ENCODE data around the gene OS9.
"Not testable (repeated sequence)": the region's sequence is repeated elsewhere in the genome, so short reads cannot be mapped to it uniquely, and the experiment has no call there.

Gene OS9

DNA sequence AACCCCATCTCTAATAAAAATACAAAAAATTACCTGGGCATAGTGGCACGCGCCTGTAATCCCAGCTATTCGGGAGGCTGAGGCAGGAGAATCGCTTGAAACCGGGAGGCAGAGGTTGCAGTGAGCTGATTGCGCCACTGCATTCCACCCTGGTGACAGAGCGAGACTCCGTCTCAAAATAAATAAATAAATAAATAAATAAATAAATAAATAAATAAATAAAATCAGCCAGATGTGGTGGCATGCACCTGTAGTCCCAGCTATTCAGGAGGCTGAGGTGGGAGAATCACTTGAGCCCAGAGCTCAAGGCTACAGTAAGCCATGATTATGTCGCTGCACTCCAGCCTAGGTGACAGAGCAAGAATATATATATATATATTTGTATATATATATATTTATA, 16.0 kb upstream of the OS9 start:
- H3K4me1 Mint-ChIP-seq, H3K36me3 Mint-ChIP-seq, H3K9me3 Mint-ChIP-seq, H3K4me3 Mint-ChIP-seq, H3K27ac Mint-ChIP-seq, H3K27me3 Mint-ChIP-seq: not testable (repeated sequence)

DNA sequence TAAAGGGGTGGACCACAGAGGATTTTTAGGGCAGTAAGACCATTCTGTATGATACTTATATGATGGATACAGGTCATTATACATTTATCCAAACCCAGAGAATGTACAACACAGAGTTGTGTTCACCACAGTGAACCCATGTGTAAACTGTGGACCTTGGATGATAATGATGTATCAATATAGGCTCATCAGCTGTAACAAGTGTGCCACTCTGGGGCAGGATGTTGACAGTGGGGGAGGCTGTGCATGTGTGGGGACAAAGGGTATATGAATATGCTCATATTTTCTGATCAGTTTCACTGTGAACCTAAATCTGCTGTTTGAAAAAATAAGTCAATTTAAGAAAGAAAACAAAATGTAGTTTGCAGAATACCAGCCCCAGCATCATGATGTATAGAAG, 14.2 kb upstream of the OS9 start:
- Mint-ChIP-seq H3K36me3 (peaks cover 4% of the 10 kb centered on the region), H3K9me3 (peaks cover 5% of the 10 kb centered on the region), H3K27ac (no peak overlapping the region), H3K27me3 (no peaks in the 10 kb centered on the region), H3K4me1 (no peaks in the 10 kb centered on the region), H3K4me3 (no peak overlapping the region)

DNA sequence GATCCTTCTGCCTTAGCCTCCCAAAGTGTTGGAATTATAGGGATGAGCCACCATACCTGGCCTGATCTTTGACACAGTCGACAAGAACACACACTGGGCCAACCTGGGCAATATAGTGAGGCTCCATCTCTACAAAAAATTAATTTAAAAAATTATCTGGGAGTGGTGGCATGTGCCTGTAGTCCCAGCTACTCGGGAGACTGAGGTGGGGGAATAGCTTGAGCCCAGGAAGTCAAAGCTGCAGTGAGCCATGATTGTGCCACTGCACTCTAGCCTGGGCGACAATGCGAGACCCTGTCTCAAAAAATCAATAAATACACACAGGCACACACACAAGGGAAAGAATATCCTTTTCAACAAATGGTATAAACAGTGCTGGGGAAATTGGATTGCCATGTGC, 6.1 kb upstream of the OS9 start:
- H3K4me3 Mint-ChIP-seq = no peak overlapping the region
- no peaks in the 10 kb centered on the region for H3K4me1 Mint-ChIP-seq
- peaks cover 16% of the 10 kb centered on the region for H3K27me3 Mint-ChIP-seq
- no peaks in the 10 kb centered on the region for H3K9me3 Mint-ChIP-seq
- H3K36me3 Mint-ChIP-seq = no peaks in the 10 kb centered on the region
- no peak overlapping the region for H3K27ac Mint-ChIP-seq

DNA sequence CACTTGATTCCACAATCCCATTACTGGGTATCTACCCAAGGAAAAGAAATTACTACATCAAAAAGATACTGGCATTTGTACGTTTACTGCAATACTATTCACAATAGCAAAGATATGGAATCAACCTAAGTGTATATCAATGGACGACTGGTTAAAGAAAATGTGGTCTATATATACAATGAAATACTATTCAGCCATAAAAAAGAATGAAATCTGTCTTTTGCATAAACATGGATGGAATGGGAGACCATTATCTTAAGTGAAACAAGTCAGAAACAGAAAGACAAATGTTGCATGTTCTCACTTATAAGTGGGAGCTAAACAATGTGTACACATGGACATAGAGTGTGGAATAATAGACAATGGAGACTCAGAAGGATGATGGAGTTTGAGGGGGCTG, 5.0 kb upstream of the OS9 start:
- H3K4me1 Mint-ChIP-seq = no peaks in the 10 kb centered on the region
- peaks cover 16% of the 10 kb centered on the region for H3K27me3 Mint-ChIP-seq
- H3K27ac Mint-ChIP-seq = no peak overlapping the region
- no peak overlapping the region for H3K4me3 Mint-ChIP-seq
- H3K9me3 Mint-ChIP-seq = no peaks in the 10 kb centered on the region
- H3K36me3 Mint-ChIP-seq = no peaks in the 10 kb centered on the region

DNA sequence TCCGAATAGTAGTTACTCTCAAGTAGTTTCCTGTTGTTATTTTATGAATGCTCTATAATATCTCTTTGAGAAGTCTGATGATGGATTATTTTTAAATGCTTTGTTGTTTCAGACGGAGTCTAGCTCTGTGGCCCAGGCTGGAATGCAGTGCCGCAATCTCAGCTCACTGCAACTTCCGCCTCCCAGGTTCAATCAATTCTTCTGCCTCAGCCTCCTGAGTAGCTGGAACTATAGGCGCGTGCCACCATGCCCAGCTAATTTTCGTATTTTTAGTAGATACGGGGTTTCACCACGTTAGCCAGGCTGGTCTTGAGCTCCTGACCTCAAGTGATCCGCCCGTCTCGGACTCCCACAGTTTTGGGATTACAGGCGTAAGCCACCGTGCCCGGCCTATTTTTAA, 1.4 kb upstream of the OS9 start:
- Mint-ChIP-seq H3K4me1 (no peaks in the 10 kb centered on the region), H3K4me3 (no peak overlapping the region), H3K27me3 (peaks cover 7% of the 10 kb centered on the region), H3K27ac (no peak overlapping the region), H3K36me3 (peaks cover 3% of the 10 kb centered on the region), H3K9me3 (no peaks in the 10 kb centered on the region)

DNA sequence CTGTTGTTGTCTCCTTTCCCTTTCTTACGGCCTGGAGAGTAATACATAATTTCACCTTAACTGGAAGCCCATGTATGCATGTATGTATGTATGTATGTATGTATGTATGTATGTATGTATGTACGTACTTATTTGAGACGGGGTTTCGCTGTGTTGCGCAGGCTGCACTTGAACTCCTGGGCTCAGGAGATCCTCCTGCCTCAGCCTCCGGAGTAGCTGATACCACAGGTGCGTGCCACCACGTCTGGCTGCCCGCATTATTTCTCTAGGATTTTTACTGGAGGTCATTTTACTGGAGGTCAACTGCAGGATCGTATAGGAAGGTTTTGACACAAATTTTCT, 644 bp upstream of the OS9 start:
- peaks cover 3% of the 10 kb centered on the region for H3K27me3 Mint-ChIP-seq
- no peaks in the 10 kb centered on the region for H3K9me3 Mint-ChIP-seq
- H3K4me3 Mint-ChIP-seq = no peak overlapping the region
- no peaks in the 10 kb centered on the region for H3K4me1 Mint-ChIP-seq
- peaks cover 4% of the 10 kb centered on the region for H3K36me3 Mint-ChIP-seq
- H3K27ac Mint-ChIP-seq = no peak overlapping the region

DNA sequence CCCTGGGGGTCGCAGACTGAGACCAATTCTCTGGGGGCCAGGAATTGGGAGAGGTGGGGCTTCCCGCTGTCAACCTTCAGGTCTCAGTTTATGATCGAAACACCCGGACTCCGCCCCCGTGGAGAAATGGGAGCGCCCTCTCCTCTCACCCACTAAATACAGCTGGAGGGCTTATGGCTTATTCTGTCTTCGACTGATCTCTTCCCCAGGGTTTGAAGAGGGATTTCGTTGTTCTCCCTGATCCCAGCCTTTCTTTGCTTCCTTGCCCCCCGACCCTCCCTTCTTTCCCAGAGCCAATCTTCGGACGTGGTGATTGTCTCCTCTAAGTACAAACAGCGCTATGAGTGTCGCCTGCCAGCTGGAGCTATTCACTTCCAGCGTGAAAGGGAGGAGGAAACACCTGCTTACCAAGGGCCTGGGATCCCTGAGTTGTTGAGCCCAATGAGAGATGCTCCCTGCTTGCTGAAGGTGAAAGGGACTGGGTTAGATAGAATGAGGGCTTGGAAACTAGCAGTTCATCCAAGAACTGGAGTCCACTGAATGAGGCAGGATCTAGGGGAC, 607 bp downstream of the OS9 start:
- Mint-ChIP-seq H3K27ac (no peak overlapping the region), H3K4me1 (no peaks in the 10 kb centered on the region), H3K27me3 (no peaks in the 10 kb centered on the region), H3K4me3 (no peak overlapping the region), H3K9me3 (no peaks in the 10 kb centered on the region), H3K36me3 (peaks cover 4% of the 10 kb centered on the region)

DNA sequence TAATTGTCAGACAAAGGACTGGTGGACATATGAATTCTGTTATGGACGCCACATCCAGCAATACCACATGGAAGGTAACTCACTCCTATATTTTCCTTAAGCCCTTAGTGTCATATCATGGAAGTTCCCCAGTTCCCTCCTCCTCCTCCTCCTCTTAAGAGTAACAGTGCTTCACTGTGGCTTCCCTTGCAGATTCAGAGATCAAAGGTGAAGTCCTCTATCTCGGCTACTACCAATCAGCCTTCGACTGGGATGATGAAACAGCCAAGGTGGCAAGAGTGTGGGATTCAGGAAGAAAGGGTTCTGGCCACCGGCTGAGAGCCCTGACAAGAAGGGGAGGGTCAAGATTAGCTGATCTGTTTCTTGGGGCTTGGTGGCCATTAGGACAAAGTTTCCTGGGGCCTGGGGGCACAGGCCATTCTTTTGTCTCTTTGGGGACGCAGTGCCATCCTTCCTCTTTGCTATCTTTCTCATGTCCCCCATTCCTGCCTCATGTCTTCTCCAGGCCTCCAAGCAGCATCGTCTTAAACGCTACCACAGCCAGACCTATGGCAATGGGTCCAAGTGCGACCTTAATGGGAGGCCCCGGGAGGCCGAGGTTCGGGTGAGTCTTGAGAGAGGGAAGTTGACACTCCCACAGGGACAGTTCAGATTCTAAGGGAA, 2.0 kb downstream of the OS9 start:
- H3K4me1 Mint-ChIP-seq = peaks cover 7% of the 10 kb centered on the region
- H3K36me3 Mint-ChIP-seq = peaks cover 7% of the 10 kb centered on the region
- no peak overlapping the region for H3K27ac Mint-ChIP-seq
- H3K4me3 Mint-ChIP-seq = no peak overlapping the region
- no peaks in the 10 kb centered on the region for H3K9me3 Mint-ChIP-seq
- no peaks in the 10 kb centered on the region for H3K27me3 Mint-ChIP-seq

DNA sequence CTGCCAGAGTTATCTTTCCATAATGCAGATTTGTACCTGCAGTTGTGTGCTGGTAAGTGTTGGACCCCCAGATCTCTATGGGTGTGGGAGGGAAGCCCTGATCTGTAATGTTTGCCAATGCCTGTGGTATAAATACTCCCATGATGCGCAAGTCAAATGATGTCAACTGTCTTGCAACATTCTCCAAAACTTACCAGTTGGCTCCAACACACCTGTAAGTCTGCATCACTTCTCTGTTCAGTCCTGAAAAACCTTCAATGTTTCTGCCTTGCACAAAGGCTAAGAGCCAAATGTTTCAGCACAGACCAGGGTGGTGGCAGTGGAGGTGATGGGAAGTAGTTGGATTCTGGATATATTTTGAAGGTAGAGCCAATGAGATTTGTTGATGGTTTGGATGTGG, 3.1 kb downstream of the OS9 start:
- H3K9me3 Mint-ChIP-seq = no peaks in the 10 kb centered on the region
- peaks cover 7% of the 10 kb centered on the region for H3K36me3 Mint-ChIP-seq
- H3K27me3 Mint-ChIP-seq = no peaks in the 10 kb centered on the region
- H3K4me1 Mint-ChIP-seq = peaks cover 7% of the 10 kb centered on the region
- no peak overlapping the region for H3K27ac Mint-ChIP-seq
- H3K4me3 Mint-ChIP-seq = no peak overlapping the region

DNA sequence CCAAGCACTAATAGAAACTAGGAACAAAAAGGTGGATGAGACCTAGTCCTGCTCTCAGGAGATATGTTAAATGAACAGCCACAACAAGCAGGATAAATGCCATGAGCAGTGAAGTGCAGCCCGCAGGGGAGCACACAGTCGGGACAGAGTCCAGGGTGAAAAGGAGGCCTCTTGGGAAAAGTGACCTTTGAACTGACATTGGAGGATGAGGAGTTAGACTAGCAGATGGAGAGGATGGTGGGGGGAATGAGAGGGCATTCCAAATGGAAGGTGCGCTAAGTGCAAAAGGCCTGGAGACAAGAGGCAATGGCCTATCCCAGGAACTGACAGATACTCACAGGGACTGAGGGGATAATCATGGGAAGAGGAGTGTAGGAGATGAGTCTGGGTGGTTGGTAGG, 4.5 kb downstream of the OS9 start:
- Mint-ChIP-seq H3K9me3 (no peaks in the 10 kb centered on the region), H3K27me3 (no peaks in the 10 kb centered on the region), H3K36me3 (peaks cover 19% of the 10 kb centered on the region), H3K4me3 (no peak overlapping the region), H3K27ac (no peak overlapping the region), H3K4me1 (peaks cover 17% of the 10 kb centered on the region)

DNA sequence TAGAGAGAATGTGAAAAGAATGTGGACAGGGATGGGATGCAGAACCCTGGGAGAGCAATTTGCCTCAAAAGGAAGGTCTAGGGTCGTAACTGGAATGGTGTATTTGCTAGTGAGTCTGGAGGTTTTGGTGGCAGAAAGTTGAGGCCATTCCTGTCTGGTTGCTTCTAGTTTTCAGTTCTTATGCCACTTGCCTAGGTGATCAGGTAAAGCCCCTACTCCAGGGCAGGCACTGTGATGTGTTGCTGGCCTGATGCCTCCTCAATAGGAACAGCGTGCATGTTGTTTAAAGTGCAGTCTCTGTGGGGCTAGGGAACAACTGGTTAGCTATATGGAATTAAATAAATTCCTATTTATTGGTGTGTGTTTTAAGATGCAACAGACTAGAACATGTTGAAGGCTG, 6.4 kb downstream of the OS9 start:
- Mint-ChIP-seq H3K27me3 (no peaks in the 10 kb centered on the region), H3K27ac (no peak overlapping the region), H3K4me3 (no peak overlapping the region), H3K36me3 (peaks cover 28% of the 10 kb centered on the region), H3K4me1 (peaks cover 17% of the 10 kb centered on the region), H3K9me3 (no peaks in the 10 kb centered on the region)

DNA sequence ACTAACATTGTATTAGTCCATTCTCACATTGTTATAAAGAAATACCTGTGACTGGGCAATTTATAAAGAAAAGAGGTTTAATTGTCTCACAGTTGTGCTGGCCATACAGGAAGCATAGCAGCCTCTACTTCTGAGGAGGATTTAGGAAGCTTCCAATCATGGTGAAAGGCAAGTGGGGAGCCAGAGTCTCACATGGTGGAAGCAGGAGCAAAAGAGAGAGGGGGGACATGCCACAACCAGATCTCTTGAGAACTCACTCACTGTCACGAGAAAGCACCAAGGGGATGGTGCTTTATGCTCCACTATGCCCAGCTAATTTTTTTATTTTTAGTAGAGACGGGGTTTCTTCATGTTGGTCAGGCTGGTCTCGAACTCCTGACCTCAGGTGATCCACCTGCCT, 13.3 kb downstream of the OS9 start:
- Mint-ChIP-seq H3K27me3 (no peaks in the 10 kb centered on the region), H3K27ac (no peak overlapping the region), H3K4me3 (no peak overlapping the region), H3K4me1 (peaks cover 14% of the 10 kb centered on the region), H3K9me3 (no peaks in the 10 kb centered on the region), H3K36me3 (peaks cover 32% of the 10 kb centered on the region)

DNA sequence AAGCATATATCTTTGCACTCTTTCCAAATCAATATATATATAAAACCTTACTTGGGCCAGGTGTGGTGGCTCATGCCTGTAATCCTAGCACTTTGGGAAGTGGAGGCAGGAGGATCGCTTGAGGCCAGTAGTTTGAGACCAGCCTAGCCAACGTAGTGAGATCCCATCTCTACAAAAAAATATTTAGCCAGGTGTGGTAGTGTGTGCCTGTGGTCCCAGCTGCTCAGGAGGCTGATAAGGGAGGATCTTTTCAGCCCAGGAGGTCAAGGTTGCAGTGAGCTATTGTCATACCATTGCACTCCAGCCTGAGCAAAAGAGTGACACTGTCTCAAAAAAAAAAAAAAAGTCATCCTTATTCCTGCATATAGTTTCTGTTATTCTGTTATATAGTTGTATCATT, 14.4 kb downstream of the OS9 start:
- Mint-ChIP-seq H3K36me3 (peaks cover 23% of the 10 kb centered on the region), H3K4me1 (peaks cover 5% of the 10 kb centered on the region), H3K9me3 (no peaks in the 10 kb centered on the region), H3K27ac (no peak overlapping the region), H3K4me3 (no peak overlapping the region), H3K27me3 (no peaks in the 10 kb centered on the region)

DNA sequence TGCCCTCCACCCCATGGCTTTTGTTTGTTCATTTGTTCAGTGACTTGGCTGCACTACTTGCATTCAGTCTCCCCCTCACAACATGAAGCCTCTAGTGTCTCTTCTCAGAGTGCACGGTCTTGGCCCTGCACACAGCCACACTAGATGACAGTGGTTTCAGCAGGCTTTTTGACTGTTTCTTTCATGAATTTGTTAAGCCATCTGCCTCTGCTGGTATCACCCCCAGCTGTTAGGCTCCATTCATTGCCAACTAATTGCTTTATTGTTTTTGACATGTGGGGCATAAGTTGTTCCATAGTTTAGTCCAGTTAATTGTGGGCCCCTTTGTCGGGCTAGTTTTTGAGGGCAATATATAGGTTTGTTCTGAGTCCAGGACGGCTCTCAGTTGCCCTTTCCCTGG, 18.8 kb downstream of the OS9 start:
- H3K9me3 Mint-ChIP-seq = no peaks in the 10 kb centered on the region
- H3K27me3 Mint-ChIP-seq = no peaks in the 10 kb centered on the region
- H3K4me3 Mint-ChIP-seq = no peak overlapping the region
- peaks cover 5% of the 10 kb centered on the region for H3K4me1 Mint-ChIP-seq
- peaks cover 8% of the 10 kb centered on the region for H3K36me3 Mint-ChIP-seq
- H3K27ac Mint-ChIP-seq = no peak overlapping the region

DNA sequence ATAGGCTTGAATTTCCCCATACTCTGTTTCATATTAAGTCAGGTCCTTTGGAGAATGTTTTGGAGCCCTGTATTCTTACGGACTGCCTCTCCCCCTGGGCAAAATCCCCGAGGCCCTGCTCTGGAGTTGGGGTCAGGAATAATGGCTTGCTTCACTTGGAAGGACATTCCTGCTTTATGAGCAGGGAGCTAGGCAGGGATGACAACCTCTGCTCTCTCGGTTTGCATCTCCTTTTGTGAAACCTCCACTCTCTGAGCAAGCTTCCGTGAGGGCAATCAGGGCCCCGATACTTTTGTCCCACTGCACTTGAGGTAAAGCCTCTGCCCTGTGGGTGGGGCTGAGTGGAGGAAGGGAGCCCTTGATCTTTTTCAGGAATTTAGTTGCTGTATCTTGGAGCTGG, 19.3 kb downstream of the OS9 start:
- Mint-ChIP-seq H3K27me3 (no peaks in the 10 kb centered on the region), H3K36me3 (peaks cover 10% of the 10 kb centered on the region), H3K4me3 (no peak overlapping the region)

DNA sequence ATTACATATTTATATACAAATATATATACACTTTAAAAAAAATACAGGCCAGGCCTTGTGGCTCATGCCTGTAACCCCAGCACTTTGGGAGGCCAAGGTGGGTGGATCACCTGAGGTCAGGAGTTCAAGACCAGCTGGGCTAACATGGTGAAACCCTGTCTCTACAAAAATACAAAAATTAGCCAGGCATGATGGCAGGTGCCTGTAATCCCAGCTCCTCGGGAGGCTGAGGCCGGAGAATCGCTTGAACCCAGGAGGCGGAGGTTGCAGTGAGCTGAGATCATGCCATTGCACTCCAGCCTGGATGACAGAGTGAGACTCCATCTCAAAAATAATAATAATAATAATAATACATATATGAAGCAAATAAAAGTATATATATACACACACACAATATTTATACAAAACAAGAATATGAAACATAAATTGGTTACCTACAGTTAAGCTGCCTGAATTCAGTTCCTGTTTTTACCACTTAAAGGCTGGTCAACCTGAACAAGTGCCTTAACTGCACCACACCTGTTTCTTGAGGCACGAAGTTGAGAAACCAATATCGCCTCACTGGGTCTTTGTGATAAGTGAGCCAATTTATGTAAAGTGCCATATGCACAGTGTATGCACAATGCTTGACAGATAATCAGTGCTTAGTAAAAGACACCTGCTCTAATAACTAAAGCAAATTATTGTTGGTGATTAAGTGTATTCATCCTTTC, 21.3 kb downstream of the OS9 start:
- not testable (repeated sequence) for H3K27ac Mint-ChIP-seq, H3K9me3 Mint-ChIP-seq, H3K4me1 Mint-ChIP-seq, H3K27me3 Mint-ChIP-seq, H3K4me3 Mint-ChIP-seq
- peaks cover 16% of the 10 kb centered on the region for H3K36me3 Mint-ChIP-seq

More for the DNA sequence above, 19.3 kb downstream of the OS9 start:
- no peak overlapping the region for H3K27ac Mint-ChIP-seq
- H3K9me3 Mint-ChIP-seq = no peaks in the 10 kb centered on the region
- H3K4me1 Mint-ChIP-seq = peaks cover 5% of the 10 kb centered on the region

DNA sequence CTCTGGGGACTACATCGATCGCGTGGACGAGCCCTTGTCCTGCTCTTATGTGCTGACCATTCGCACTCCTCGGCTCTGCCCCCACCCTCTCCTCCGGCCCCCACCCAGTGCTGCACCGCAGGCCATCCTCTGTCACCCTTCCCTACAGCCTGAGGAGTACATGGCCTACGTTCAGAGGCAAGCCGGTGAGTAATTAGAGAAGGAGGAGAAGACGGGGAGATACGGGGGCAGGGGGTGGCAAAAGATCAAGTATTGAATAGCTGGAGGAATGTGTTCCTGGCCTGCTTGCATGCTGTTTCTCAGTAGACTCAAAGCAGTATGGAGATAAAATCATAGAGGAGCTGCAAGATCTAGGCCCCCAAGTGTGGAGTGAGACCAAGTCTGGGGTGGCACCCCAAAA, 21.9 kb downstream of the OS9 start:
- Mint-ChIP-seq H3K4me1 (no peaks in the 10 kb centered on the region), H3K4me3 (no peak overlapping the region), H3K9me3 (no peaks in the 10 kb centered on the region), H3K27ac (no peak overlapping the region), H3K27me3 (no peaks in the 10 kb centered on the region), H3K36me3 (peaks cover 16% of the 10 kb centered on the region)
